KMS-11 (cell line): ENCODE measurements around the gene CCP110.

Source experiments
- H2AFZ ChIP-seq: fragments of 200-600 bp; sonication (generic); 2 replicates; pipeline ENCODE4 v1.6.1; 2016; ENCODE audit warnings: antibody characterized with exemption, mixed run types, low read depth
- H3K27ac ChIP-seq: fragments of 200-600 bp; sonication (generic); 2 replicates; pipeline ENCODE4 v1.6.1; 2016; ENCODE audit warnings: mild to moderate bottlenecking, mixed run types
- H3K27me3 ChIP-seq: fragments of 200-600 bp; sonication (generic); 2 replicates; pipeline ENCODE4 v1.6.1; 2017; ENCODE audit warnings: mild to moderate bottlenecking, low read depth, mixed run types, moderate library complexity; ENCODE audit not compliant: insufficient read depth
- H3K36me3 ChIP-seq: fragments of 200-600 bp; sonication (generic); 2 replicates; pipeline ENCODE4 v1.6.1; 2017; ENCODE audit warnings: mild to moderate bottlenecking, mixed run types; ENCODE audit not compliant: insufficient read depth
- H3K4me1 ChIP-seq: fragments of 200-600 bp; sonication (generic); 2 replicates; pipeline ENCODE4 v1.6.1; 2016; ENCODE audit warnings: mild to moderate bottlenecking, low read depth, mixed run types; ENCODE audit not compliant: poor library complexity, severe bottlenecking
- H3K4me2 ChIP-seq: fragments of 200-600 bp; sonication (generic); 2 replicates; pipeline ENCODE4 v1.7.0; 2016; ENCODE audit warnings: mild to moderate bottlenecking, mixed run types
- H3K4me3 ChIP-seq: fragments of 200-600 bp; sonication (generic); IDR thresholded peaks from 2 replicates; pipeline ENCODE4 v1.6.1; 2017; ENCODE audit warnings: low read depth, low read length, mixed read lengths; ENCODE audit not compliant: insufficient read depth
- H3K79me2 ChIP-seq: fragments of 200-600 bp; sonication (generic); 2 replicates; pipeline ENCODE4 v1.6.1; 2016; ENCODE audit warnings: low read depth, mixed run types; ENCODE audit not compliant: insufficient read depth
- H3K9ac ChIP-seq: fragments of 200-600 bp; sonication (generic); 2 replicates; pipeline ENCODE4 v1.6.1; 2016; ENCODE audit warnings: mild to moderate bottlenecking, mixed run types
- H4K20me1 ChIP-seq: fragments of 200-600 bp; sonication (generic); 2 replicates; pipeline ENCODE4 v1.6.1; 2016; ENCODE audit warnings: mild to moderate bottlenecking, mixed run types; ENCODE audit not compliant: insufficient read depth
- CTCF ChIP-seq: fragments of 200-600 bp; sonication (generic); conservative IDR thresholded peaks from 2 replicates; pipeline ENCODE4 v1.6.1; 2017; ENCODE audit warnings: low read depth, mild to moderate bottlenecking, antibody characterized with exemption, low read length, moderate library complexity, mixed read lengths

Gene CCP110

GRCh38 chr16:19503461-19504075 is 20.2 kb upstream of the CCP110 start:
- H3K4me1 ChIP-seq: no peaks in the 10 kb centered on the region
- no peak for TF ChIP-seq CTCF
- no peaks in the 10 kb centered on the region for H3K27me3 ChIP-seq
- H3K36me3 ChIP-seq: no peaks in the 10 kb centered on the region
- H4K20me1 ChIP-seq: no peaks in the 10 kb centered on the region
- no peak overlapping the region for H2AFZ ChIP-seq
- no peak overlapping the region for H3K4me3 ChIP-seq
- H3K9ac ChIP-seq: no peak overlapping the region
- H3K27ac ChIP-seq: no peak overlapping the region
- H3K4me2 ChIP-seq: no peak overlapping the region
- no peaks in the 10 kb centered on the region for H3K79me2 ChIP-seq

GRCh38 chr16:19505600-19506303 is 18.0 kb upstream of the CCP110 start:
- H3K9ac ChIP-seq: no peak overlapping the region
- H4K20me1 ChIP-seq: no peaks in the 10 kb centered on the region
- no peak overlapping the region for H2AFZ ChIP-seq
- no peaks in the 10 kb centered on the region for H3K36me3 ChIP-seq
- no peak overlapping the region for H3K4me3 ChIP-seq
- H3K4me2 ChIP-seq: no peak overlapping the region
- H3K27me3 ChIP-seq: no peaks in the 10 kb centered on the region
- no peak for TF ChIP-seq CTCF
- H3K27ac ChIP-seq: no peak overlapping the region
- no peaks in the 10 kb centered on the region for H3K79me2 ChIP-seq
- no peaks in the 10 kb centered on the region for H3K4me1 ChIP-seq

- H3K4me1 ChIP-seq: no peaks in the 10 kb centered on the region
- no peak overlapping the region for H3K27ac ChIP-seq
- no peaks in the 10 kb centered on the region for H4K20me1 ChIP-seq
- no peak overlapping the region for H3K4me3 ChIP-seq
- H3K36me3 ChIP-seq: no peaks in the 10 kb centered on the region
- no peak for TF ChIP-seq CTCF
- no peaks in the 10 kb centered on the region for H3K27me3 ChIP-seq
- H3K9ac ChIP-seq: no peak overlapping the region
- H3K4me2 ChIP-seq: no peak overlapping the region
- no peak overlapping the region for H2AFZ ChIP-seq
- H3K79me2 ChIP-seq: no peaks in the 10 kb centered on the region
Measured at GRCh38 chr16:19506965-19507364, 16.8 kb upstream of the CCP110 start.

- H3K79me2 ChIP-seq: no peaks in the 10 kb centered on the region
- no peaks in the 10 kb centered on the region for H3K4me1 ChIP-seq
- H3K27ac ChIP-seq: no peak overlapping the region
- H3K27me3 ChIP-seq: no peaks in the 10 kb centered on the region
- no peak overlapping the region for H3K4me2 ChIP-seq
- no peaks in the 10 kb centered on the region for H4K20me1 ChIP-seq
- no peak for TF ChIP-seq CTCF
- no peak overlapping the region for H3K4me3 ChIP-seq
- H3K36me3 ChIP-seq: no peaks in the 10 kb centered on the region
- no peak overlapping the region for H3K9ac ChIP-seq
- H2AFZ ChIP-seq: no peak overlapping the region
Measured at GRCh38 chr16:19507867-19508266, 15.9 kb upstream of the CCP110 start.
